Mesothelial cell of epicardium (in vitro differentiated cells): ENCODE data around the gene DCTN3. TPM values are rescaled to one million over a fixed set of nuclear protein-coding genes. Genes with fewer than 3 reads are reported as not detected.

ENCODE experiments used
- DNase-seq, 2 experiments: peaks; one replicate each; pipeline ENCODE4 v3.0.0; 2021; ENCODE audit warnings: low spot score in 2 of 2; ENCODE audit not compliant: unreplicated experiment in 2 of 2
- H3K27ac Mint-ChIP-seq: 2 replicates; pipeline ENCODE4 v1.8.0; 2021; ENCODE audit warnings: mixed read lengths
- H3K27me3 Mint-ChIP-seq: 2 replicates; pipeline ENCODE4 v1.8.0; 2021; ENCODE audit warnings: low read depth, mixed read lengths
- H3K36me3 Mint-ChIP-seq: 2 replicates; pipeline ENCODE4 v1.8.0; 2021; ENCODE audit warnings: mixed read lengths
- H3K4me1 Mint-ChIP-seq: 2 replicates; pipeline ENCODE4 v1.8.0; 2021; ENCODE audit warnings: mixed read lengths
- H3K4me3 Mint-ChIP-seq: 2 replicates; pipeline ENCODE4 v1.8.0; 2021; ENCODE audit warnings: mild to moderate bottlenecking, moderate library complexity, mixed read lengths
- H3K9me3 Mint-ChIP-seq: 2 replicates; pipeline ENCODE4 v1.8.0; 2021; ENCODE audit warnings: mixed read lengths
- CTCF ChIP-seq: fragments of 200-600 bp; sonication (generic); IDR thresholded peaks from one replicate; pipeline ENCODE4 v1.5.0; 2021; ENCODE audit warnings: antibody characterized with exemption; ENCODE audit not compliant: unreplicated experiment
- total RNA-seq: library from RNA; stranded (reverse); gene quantifications from 3 replicates; pipeline ENCODE4 v1.2.1, GENCODE V29; 2021

The DCTN3 gene
- total RNA-seq, 1 donor from 2014 or later: 77.1 TPM

- DNase-seq: no peak
- Mint-ChIP-seq H3K27me3 (peaks cover 47% of the 10 kb centered on the region), H3K36me3 (no peaks in the 10 kb centered on the region), H3K4me1 (peaks cover 52% of the 10 kb centered on the region), H3K27ac (no peak overlapping the region), H3K4me3 (no peak overlapping the region), H3K9me3 (no peaks in the 10 kb centered on the region)
- no peak for TF ChIP-seq CTCF
These were observed 45.7 kb downstream of the DCTN3 start for GRCh38 chr9:34574571-34574970.

- no peak for DNase-seq
- H3K4me3 Mint-ChIP-seq: no peak overlapping the region
- H3K27me3 Mint-ChIP-seq: peaks cover 43% of the 10 kb centered on the region
- no peaks in the 10 kb centered on the region for H3K9me3 Mint-ChIP-seq
- no peak for TF ChIP-seq CTCF
- H3K27ac Mint-ChIP-seq: no peak overlapping the region
- no peaks in the 10 kb centered on the region for H3K36me3 Mint-ChIP-seq
- H3K4me1 Mint-ChIP-seq: peaks cover 46% of the 10 kb centered on the region
These were observed 46.5 kb downstream of the DCTN3 start for GRCh38 chr9:34573599-34574325.

GRCh38 chr9:34572628-34573027 is 47.7 kb downstream of the DCTN3 start:
- Mint-ChIP-seq H3K4me1 (peaks cover 45% of the 10 kb centered on the region), H3K9me3 (no peaks in the 10 kb centered on the region), H3K27ac (no peak overlapping the region), H3K4me3 (no peak overlapping the region), H3K36me3 (no peaks in the 10 kb centered on the region), H3K27me3 (peaks cover 44% of the 10 kb centered on the region)
- TF ChIP-seq CTCF: no peak
- no peak for DNase-seq

GRCh38 chr9:34572092-34572491 is 48.2 kb downstream of the DCTN3 start:
- no peak overlapping the region for H3K4me3 Mint-ChIP-seq
- no peaks in the 10 kb centered on the region for H3K36me3 Mint-ChIP-seq
- H3K9me3 Mint-ChIP-seq: no peaks in the 10 kb centered on the region
- TF ChIP-seq CTCF: no peak
- peaks cover 44% of the 10 kb centered on the region for H3K27me3 Mint-ChIP-seq
- H3K4me1 Mint-ChIP-seq: peaks cover 39% of the 10 kb centered on the region
- DNase-seq: no peak
- no peak overlapping the region for H3K27ac Mint-ChIP-seq

- Mint-ChIP-seq H3K4me1 (peaks cover 35% of the 10 kb centered on the region), H3K27ac (peak overlapping the region; percentile 68), H3K9me3 (no peaks in the 10 kb centered on the region), H3K4me3 (no peak overlapping the region), H3K36me3 (peaks cover 2% of the 10 kb centered on the region), H3K27me3 (peaks cover 46% of the 10 kb centered on the region)
- no peak for DNase-seq
- TF ChIP-seq CTCF: no peak
These were observed 48.8 kb downstream of the DCTN3 start for GRCh38 chr9:34571481-34571810.
